Activated CD4-positive, alpha-beta T cell treated with anti-CD3 and anti-CD28 coated beads, Interleukin-2, amount 50 U/mL, for 16 hours (primary cell): ENCODE measurements around the gene OR6B3.

ENCODE experiments used
- DNase-seq: peaks from one replicate; pipeline ENCODE4 v3.0.0-alpha.2; 2020

The OR6B3 gene

DNA sequence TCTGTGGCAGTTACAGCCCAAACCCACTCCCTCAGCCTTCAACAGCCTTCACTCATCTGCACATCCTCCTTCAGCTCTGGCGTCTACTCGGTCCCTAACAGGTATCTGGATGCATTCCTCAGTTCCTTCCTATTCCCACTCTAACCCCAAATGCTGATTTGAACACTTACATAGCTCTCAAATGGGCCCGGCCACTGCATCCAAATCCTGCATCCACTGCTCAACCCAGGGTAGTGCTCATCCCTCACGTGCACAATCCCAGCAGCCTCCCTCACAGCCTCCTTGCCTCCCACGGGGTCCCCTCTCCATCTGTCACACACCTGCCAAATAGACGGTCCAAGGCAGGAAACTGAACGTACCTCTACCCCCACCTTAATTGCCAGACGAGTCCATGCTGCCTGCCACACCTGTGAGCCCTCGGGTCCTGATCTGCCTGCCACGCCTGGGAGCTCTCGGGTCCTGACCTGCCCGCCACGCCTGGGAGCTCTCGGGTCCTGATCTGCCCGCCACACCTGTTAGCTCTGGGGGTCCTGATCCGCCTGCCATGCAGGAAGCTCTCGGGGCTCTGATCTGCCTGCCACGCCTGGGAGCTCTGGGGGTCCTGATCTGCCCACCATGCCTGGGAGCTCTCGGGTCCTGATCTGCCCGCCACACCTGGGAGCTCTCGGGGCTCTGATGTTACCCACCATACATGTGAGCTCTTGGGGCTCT lies 9.9 kb downstream of the OR6B3 start:
- DNase-seq = no peak

DNA sequence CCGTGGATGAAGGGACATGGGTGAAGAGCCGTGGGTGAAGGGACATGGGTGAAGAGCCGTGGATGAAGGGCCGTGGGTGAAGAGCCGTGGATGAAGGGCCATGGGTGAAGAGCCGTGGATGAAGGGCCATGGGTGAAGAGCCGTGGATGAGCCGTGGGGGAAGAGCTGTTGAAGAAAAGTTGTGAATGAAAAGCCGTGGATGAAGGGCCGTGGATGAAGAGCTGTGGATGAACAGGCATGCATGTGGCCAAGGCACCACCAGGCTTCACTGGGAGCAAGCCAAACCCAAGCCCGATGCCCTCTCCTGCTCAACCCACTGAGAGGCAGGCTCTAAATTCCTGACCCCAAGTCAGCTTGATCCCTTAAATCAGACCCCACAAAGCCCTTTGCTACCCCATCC lies 10.6 kb downstream of the OR6B3 start:
- DNase-seq = no peak

DNA sequence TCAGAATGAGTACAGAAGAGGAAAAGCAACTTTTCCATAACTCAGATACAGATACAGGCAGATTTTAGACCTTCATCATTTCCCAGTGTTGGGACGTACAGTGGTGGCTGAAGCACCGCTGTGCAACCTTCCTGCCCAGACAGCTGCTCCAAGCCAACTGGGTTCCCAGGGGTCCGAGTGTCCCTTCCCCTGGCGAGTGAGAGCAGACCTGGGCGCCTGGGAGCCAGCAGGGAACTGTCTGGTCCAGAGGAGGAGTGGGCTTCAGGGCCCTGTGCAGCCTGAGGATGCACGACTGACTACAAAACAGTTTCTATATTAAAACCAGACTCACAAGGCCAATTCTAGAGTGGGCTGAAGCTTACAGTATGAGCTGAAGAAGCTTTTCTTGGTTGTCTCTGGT lies 12.0 kb downstream of the OR6B3 start:
- DNase-seq = no peak

DNA sequence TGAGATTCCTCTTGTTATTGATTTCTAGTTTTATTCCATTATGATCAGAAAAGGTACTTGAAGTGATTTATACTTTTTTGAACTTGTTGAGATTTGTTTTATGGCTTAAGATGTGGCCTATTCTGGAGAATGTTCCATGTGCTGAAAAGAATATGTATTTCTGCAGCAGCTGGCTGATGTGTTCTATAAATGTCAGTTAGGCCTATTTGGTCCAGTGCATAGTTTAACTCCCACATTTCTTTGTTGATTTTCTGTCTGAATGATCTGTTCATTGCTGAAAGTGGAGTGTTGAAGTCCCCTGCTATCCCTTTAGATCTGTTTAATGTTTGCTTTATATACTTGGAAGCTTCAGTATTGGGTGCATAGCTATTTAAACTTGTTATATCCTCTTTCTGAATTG lies 16.0 kb downstream of the OR6B3 start:
- DNase-seq = no peak

DNA sequence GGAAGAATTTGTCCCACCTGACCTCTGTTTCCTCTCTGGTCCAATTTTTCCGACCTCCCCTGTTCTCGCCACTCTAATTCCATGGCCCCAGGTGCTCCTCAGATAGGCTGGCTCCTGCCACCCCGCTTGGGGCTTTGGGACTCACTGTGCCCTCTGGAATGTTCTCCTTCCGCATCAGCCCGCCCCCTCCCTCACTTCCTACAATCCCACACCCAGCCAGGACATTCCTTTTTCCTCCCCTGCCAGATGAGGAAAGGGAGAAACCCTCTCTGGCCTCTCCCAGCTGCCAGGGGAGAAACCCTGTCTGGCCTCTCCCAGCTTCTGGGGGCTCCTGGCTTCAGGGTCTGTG lies 20.0 kb downstream of the OR6B3 start:
- no peak for DNase-seq

DNA sequence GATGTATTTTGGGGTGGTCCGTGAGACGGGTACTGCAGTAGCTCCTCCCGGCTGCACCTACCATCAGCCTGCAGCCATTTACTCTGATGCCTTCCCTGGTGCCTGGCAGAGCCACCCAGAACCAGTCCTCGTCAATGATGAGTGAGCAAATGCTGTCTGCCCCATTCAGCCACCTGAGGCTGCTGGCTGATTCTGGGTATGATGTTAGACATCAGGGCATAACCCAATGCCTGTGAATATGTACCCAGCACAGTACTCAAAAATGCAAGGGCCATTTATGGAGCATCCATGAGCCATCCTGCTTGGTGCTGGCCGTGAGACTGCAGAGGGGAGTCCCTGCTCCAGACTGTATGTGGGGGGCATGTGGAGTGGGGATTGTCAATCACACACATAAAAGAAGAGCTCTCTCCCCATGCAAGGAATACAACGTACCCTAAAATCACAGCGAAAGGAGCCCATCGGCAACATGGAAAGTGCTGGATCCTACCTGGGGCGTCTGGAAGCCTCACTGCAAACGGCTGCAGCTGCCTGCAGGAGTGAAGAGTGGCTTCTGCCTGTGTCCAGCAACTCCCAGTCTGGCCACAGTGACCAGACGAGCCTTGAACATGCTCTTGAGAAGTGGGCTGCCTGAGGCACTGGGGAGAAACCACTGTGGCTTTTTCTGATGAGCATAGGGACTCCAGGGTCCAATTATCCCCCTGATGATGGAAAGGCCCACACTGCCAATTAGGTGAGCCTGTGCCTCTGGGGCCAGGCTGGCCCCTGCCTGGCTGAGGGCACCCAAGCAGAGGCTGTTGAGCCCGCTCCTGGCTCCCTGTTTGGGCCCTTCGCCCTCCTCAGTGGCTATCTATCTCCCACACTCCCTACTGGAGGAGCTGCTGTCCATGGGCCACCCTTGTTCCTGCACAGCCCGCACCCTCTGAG lies 20.7 kb downstream of the OR6B3 start:
- DNase-seq = no peak

DNA sequence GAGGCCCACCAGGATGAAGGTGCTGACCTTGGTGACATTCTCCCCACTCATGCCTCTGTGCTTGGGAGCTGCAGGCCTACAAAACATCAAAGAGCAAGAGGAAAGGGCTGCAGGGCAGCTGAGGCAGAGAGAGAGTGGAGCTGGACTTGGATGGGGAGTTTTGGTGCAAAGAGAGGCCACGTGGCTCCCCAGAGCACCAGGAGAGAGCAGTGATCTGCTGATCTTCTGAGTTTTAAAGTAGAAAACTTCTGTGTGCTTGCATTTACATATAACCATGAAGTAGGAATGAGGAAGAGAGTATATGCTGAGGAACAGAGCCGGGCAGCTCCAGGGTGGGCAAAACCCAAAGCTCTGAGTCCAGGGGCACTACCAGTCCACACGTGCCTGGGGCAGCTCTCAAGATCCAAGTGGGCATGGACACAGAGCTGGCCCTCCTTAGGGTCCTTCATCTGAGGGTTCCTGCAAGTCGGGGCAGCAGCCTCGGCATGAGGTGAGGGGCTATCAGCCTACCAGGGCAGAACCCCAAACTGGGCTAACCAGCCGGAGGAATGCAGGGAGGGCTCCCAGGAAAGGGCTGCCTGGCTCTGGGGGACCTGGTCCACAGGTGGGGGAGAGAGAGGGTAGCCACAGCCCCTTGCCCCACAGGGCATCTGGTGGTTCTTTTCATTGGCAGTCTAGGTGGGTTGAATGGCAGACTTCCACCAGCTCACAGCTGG lies 22.8 kb downstream of the OR6B3 start, which contains the start of gene OR6B2:
TSS of gene OR6B2 (minus strand) at position 51 of the 716 bp plus-strand sequence. CDS start at position 51, 0 bp downstream.
- no peak for DNase-seq

DNA sequence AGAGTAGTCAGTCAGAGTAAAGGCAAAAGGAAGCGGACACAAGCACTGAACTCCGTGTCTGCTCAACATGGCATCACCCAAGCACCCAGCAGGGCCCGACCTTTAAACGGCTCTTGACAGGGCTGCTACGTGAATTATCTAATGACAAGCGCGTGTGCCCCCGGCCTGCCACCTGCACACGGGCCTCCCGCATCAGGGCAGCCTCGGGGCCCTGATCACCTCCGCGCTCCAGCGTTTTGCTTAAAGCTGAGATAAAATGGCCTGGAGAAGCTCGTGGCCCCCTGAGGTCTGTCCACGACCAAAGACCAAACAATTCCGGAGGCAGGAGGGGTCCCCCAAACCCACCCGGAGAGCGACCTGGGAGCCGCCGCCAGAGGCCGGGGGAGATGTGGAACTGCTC lies 28.6 kb downstream of the OR6B3 start:
- peak; percentile 30 for DNase-seq

DNA sequence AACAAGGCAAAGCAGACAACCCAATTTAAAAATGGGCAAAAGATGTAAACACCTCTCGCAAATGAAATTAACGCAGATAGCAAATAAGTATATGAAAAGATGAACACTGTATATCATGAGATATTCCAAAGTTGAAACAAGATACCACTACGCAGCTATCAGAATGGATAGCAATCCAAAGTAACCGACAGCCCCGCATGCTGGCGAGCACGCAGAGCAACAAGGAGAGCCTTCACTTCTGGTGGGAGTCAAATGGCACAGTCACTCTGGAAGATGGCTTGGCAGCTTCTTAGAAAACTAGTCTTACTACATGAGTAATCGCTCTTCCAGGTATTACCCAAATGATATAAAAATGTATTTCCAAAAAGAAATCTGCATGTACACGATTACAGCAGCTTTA lies 29.5 kb downstream of the OR6B3 start:
- DNase-seq = no peak

DNA sequence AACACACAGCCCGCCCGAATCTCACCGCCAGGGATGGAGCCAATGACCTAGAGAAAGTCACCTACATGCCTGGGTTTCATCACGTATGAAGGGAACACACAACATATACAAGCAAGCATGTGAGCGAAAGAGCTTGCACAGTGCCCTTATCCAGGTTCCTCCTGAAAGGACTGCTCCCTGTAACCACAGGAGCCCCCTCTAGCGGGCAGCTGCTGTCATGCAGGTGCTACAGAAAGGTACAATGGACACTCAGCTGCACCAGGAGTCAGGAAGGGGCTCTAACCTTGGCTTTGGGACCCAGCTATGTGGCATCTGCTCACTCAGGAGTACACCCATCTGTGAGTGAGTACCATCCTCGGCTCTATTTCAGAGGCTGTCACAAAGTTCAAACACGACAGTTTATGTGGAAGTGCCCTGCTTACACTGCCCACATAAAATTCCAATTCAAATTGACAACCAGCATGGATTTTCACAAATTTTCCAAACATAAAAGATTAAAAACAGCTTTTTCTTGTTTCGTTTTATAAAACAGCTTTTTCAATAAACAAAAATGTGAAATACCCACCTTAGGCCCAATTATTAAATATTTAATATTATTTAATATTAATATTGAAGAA lies 31.7 kb downstream of the OR6B3 start:
- DNase-seq = peak; percentile 68

DNA sequence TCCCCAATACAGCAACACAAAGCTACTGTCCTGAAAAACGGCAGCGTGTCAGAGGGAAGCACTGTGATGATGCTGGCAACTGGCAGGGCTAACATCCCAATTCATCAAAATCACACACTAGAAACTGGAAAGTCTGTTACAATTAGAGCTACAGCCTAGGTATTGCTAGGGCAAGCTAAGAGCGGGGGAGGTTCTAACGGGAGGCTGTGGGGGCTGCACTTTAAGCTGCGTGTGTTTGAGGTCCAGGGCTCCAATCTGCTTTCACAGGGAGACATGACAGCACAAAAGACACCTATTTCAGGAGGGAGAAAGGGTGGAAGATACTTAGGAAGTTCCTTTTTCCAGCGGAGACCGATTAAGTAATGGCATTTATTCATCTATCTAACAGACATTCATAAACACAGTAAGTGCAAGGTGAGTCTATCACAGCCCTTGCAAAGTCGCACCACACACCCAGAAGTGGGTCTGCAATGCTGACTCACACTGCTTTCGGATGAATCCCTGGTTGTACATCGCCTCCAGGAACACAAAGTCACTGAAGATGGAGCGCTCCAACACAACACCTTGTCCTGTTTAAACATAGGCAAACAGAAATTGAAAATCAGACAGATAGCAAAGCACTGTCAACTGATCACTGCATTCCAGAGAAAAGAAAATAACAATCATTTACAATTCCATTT lies 35.1 kb downstream of the OR6B3 start:
- no peak for DNase-seq

DNA sequence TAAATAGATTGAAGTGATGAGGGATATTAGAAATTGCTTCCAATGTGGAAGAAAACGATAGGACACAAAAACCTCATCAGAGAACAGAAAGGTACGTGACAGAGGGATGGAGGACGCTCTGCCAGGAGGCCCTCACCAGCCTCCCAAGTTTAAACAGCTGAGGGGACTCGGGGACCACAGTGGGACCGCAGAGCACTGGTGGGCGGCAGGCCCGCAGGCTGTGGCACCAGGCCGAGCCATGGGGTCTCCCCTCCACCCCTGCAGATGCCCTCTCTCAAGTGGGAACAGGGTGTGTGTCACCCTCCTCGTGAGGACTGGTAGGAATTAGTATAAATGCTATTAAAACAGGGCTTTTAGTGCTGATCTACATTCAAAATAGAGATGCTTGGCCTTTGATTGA lies 39.0 kb downstream of the OR6B3 start:
- no peak for DNase-seq

DNA sequence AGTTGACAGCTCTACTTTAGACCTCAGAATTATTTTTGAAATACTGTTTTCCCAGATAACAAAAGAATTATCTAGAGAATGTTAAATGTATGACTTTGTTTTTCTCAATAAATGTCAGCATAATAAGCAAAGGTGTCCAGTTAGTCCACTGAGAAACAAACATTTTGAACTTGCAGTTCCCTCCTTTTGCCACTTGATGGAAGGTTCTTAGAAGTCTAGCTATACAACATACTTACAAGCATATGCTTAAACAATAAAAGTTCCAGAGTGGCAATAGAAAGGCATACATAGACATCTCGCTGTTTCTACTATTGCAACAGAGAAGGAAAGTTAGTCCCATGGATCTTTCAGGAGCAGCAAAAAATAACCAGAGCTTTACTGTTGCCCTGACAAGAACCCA lies 40.0 kb downstream of the OR6B3 start:
- DNase-seq = no peak

DNA sequence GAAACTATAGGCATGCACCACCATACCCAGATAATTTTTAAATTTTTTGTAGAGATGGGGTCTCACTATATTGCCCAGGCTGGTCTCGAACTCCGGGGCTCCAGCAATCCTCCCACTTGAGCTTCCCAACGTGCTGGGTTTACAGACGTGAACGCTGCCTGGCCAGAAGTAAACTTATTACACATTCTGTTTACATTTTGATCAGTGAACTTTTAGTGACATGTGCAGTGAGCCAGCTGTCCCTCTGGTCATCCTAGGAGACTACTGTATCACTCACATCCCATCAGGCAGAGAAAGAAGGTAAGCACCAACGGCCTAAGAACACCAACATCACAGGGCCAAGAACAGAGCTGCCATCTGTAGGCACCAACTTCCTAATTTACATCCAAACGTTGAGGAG lies 50.3 kb downstream of the OR6B3 start:
- no peak for DNase-seq

DNA sequence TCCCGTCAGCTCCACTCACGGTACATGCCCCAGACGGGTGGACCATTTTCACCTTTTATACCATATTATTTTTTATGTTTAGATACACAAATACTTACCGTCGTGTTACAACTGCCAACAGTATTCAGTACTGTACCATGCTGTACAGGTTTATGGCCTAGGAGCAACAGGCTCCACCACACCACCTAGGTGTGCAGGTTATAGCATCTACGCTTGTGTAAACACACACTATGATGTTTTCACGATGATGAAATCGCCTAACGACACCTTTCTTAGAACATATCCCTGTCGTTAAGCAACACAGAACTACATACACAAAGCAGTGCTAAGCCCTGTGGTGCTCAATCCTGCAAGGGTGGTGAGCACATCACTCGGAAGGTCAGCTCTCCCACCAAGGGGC lies 52.6 kb downstream of the OR6B3 start:
- no peak for DNase-seq

DNA sequence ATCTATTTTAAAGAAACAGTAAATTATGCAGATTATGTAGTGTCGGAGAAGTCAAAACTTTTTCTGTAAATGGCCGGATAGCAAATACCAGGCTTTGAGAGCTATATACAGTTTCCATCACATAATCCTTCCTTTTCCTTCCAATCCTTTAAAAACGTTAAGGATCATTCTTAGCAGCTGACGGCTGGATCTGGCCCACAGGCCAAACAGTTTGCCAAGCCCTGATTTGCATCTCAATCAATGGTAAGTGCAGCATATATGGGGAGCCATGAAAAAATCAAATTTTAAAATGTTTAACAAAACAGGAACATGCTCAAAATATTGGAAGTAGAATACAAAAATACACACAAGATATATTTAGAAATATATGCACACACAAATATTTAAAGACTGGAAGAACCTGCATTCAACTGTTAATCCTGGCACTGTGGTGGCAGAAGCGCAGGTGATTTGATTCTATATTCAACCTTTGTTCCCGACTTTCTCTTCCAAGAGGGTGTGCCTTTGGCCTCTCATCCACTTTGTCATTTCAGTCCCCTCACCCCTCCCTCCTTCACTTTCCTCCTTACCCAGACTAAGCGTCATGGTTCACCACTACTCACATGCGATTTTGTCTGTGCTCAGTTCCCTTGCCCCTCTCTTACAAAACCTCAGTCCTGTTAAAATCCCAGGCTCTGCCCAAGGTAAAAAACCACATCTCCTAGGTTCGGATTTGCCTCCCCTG lies 55.5 kb downstream of the OR6B3 start:
- DNase-seq = no peak
